RWPE2 (cell line): Measurements from ENCODE around the gene PSMD13.
A peak's percentile ranks its signal among the peaks of the same experiment; 100 is the strongest.

ENCODE experiments used
- ATAC-seq: fragments of 200-7000 bp; cut with Tn5 transposase; 3 replicates; pipeline ENCODE4 v1.9.1; 2021; ENCODE audit warnings: low read depth
- DNase-seq: peaks from one replicate; pipeline ENCODE4 v3.0.0-alpha.2; 2020; ENCODE audit warnings: low spot score
- H3K27ac ChIP-seq: fragments of 450-650 bp; 2 replicates; pipeline ENCODE4 v1.5.1; 2017; ENCODE audit warnings: mild to moderate bottlenecking; ENCODE audit not compliant: poor library complexity, severe bottlenecking
- H3K27me3 ChIP-seq: fragments of 250-450 bp; sonication (Bioruptor Pico); 2 replicates; pipeline ENCODE4 v1.5.1; 2021; ENCODE audit warnings: mild to moderate bottlenecking, moderate library complexity; ENCODE audit not compliant: insufficient read depth, poor library complexity, severe bottlenecking
- H3K36me3 ChIP-seq: fragments of 250-450 bp; sonication (Bioruptor Pico); 2 replicates; pipeline ENCODE4 v1.5.1; 2020; ENCODE audit warnings: low read depth, mild to moderate bottlenecking, moderate library complexity
- H3K4me1 ChIP-seq: fragments of 250-450 bp; sonication (Bioruptor Pico); 2 replicates; pipeline ENCODE4 v1.5.1; 2021; ENCODE audit warnings: mild to moderate bottlenecking, moderate library complexity; ENCODE audit not compliant: insufficient read depth, poor library complexity, severe bottlenecking
- H3K4me3 ChIP-seq: fragments of 250-450 bp; sonication (Bioruptor Pico); 2 replicates; pipeline ENCODE4 v1.5.1; 2021; ENCODE audit warnings: mild to moderate bottlenecking, moderate library complexity; ENCODE audit not compliant: severe bottlenecking
- H3K9me3 ChIP-seq: fragments of 250-450 bp; sonication (Bioruptor Pico); 2 replicates; pipeline ENCODE4 v1.5.1; 2021; ENCODE audit warnings: mild to moderate bottlenecking, moderate library complexity; ENCODE audit not compliant: severe bottlenecking
- CTCF ChIP-seq: fragments of 450-650 bp; IDR thresholded peaks from one replicate; pipeline ENCODE4 v1.5.1; 2017; ENCODE audit warnings: mild to moderate bottlenecking, moderate library complexity; ENCODE audit not compliant: poor library complexity, severe bottlenecking

PSMD13 gene

GRCh38 chr11:208181-208916 is 28.4 kb upstream of the PSMD13 start:
- H3K36me3 ChIP-seq, result peaks cover 49% of the 10 kb centered on the region
- no peak for TF ChIP-seq CTCF
- H3K4me3 ChIP-seq, result peak overlapping the region; percentile 73
- H3K4me1 ChIP-seq, result peaks cover 10% of the 10 kb centered on the region
- no peaks in the 10 kb centered on the region for H3K9me3 ChIP-seq
- peak; percentile 60 for ATAC-seq
- peak overlapping the region; percentile 95 for H3K27ac ChIP-seq
- no peak for DNase-seq
- no peaks in the 10 kb centered on the region for H3K27me3 ChIP-seq

- Histone ChIP-seq H3K9me3 (no peaks in the 10 kb centered on the region), H3K27ac (peak overlapping the region; percentile 95), H3K27me3 (no peaks in the 10 kb centered on the region), H3K4me3 (peak overlapping the region; percentile 73), H3K4me1 (peaks cover 10% of the 10 kb centered on the region), H3K36me3 (peaks cover 55% of the 10 kb centered on the region)
- DNase-seq (no peak), ATAC-seq (no peak; the same call in 2 of the 3 replicates)
- no peak for TF ChIP-seq CTCF
Measured at GRCh38 chr11:208917-209260, 27.9 kb upstream of the PSMD13 start.

- Histone ChIP-seq H3K27me3 (no peaks in the 10 kb centered on the region), H3K36me3 (peaks cover 60% of the 10 kb centered on the region), H3K27ac (peak overlapping the region; percentile 95), H3K4me3 (peak overlapping the region; percentile 73), H3K4me1 (peaks cover 10% of the 10 kb centered on the region), H3K9me3 (no peaks in the 10 kb centered on the region)
- no peak for DNase-seq
- ATAC-seq, result no peak
- no peak for TF ChIP-seq CTCF
Measured at GRCh38 chr11:209275-210121, 27.3 kb upstream of the PSMD13 start.

GRCh38 chr11:210122-210802 is 26.5 kb upstream of the PSMD13 start:
- Histone ChIP-seq H3K4me3 (no peak overlapping the region), H3K4me1 (peaks cover 10% of the 10 kb centered on the region), H3K27ac (peak overlapping the region; percentile 95), H3K36me3 (peaks cover 60% of the 10 kb centered on the region), H3K27me3 (no peaks in the 10 kb centered on the region), H3K9me3 (no peaks in the 10 kb centered on the region)
- ATAC-seq, result peak; percentile 41
- no peak for TF ChIP-seq CTCF
- DNase-seq, result no peak
